Upper lobe of left lung (tissue), 4 donors: Measurements from ENCODE around the gene IST1.

Source experiments
- CTCF ChIP-seq, 6 experiments: fragments of 450-650 bp in 4 of 6; fragments of 200-600 bp in 2 of 6; sonication (generic) in 2 of 6; IDR thresholded peaks; one replicate each; pipeline ENCODE4 v1.5.1; 2016 to 2019; ENCODE audit warnings: antibody characterized with exemption in 6 of 6
- POLR2AphosphoS5 ChIP-seq, 2 donors: sonication (generic); formaldehyde crosslinking; IDR thresholded peaks; one replicate each; pipeline ENCODE4 v1.5.1; 2017; ENCODE audit warnings: antibody characterized with exemption in 2 of 2

- TF ChIP-seq CTCF (IDR thresholded peaks at IDR 0.05) (no peak), POLR2AphosphoS5 (IDR thresholded peaks at IDR 0.05) (no peak)
Measured at GRCh38 chr16:71920658-71921057, 25.3 kb downstream of the IST1 start.
